Esophagus (tissue), 2 donors: ENCODE results near the gene DRD3. TPM values are rescaled to one million over a fixed set of nuclear protein-coding genes. Genes with fewer than 3 reads are reported as not detected.

Experiments
- H3K27ac ChIP-seq, 2 donors: one replicate each; pipeline ENCODE4 v1.5.1; 2013; ENCODE audit warnings: low read depth in 2 of 2, mild to moderate bottlenecking in 2 of 2, inconsistent platforms in 1 of 2, low read length in 1 of 2, moderate library complexity in 1 of 2
- H3K27me3 ChIP-seq, 2 donors: one replicate each; pipeline ENCODE4 v1.6.1; 2013; ENCODE audit warnings: low read length in 2 of 2, control low read depth in 1 of 2, mild to moderate bottlenecking in 1 of 2; ENCODE audit not compliant: insufficient read depth in 2 of 2, control insufficient read depth in 1 of 2
- H3K36me3 ChIP-seq, 2 donors: one replicate each; pipeline ENCODE4 v1.6.1; 2013; ENCODE audit warnings: low read length in 1 of 2; ENCODE audit not compliant: control insufficient read depth in 2 of 2, insufficient read depth in 2 of 2
- H3K4me1 ChIP-seq, 2 donors: one replicate each; pipeline ENCODE4 v1.6.1; 2013; ENCODE audit warnings: low read length in 1 of 2; ENCODE audit not compliant: control insufficient read depth in 2 of 2, insufficient read depth in 2 of 2
- H3K4me3 ChIP-seq, 2 donors: one replicate each; pipeline ENCODE4 v1.5.1; 2013; ENCODE audit warnings: low read length in 2 of 2, mild to moderate bottlenecking in 2 of 2, low read depth in 1 of 2, moderate library complexity in 1 of 2
- H3K9me3 ChIP-seq, 2 donors: one replicate each; pipeline ENCODE4 v1.6.1; 2013; ENCODE audit warnings: mild to moderate bottlenecking in 2 of 2, low read depth in 1 of 2, low read length in 1 of 2, moderate library complexity in 1 of 2; ENCODE audit not compliant: control insufficient read depth in 2 of 2, insufficient read depth in 1 of 2
- WGBS, 2 donors: extraction: QIAGEN DNeasy Blood & Tissue Kit; methylation state at CpG; one replicate each; pipeline ENCODE4 v1.1.7; 2013; 5-methylcytosine and 5-hydroxymethylcytosine counted together
- polyA plus RNA-seq, 2 donors: library from polyadenylated mRNA; stranded (reverse); fragments of 200-250 nt; gene quantifications; one replicate each; pipeline ENCODE4 v1.2.3, GENCODE V29; 2013
- donor health status: healthy with polysubstance abuse.
- donor health status: Bipolar disorder and iron deficiency.

DRD3 gene
- polyA plus RNA-seq, 2 donors: not detected

GRCh38 chr3:114155370-114155821 lies 23.5 kb downstream of the DRD3 start:
- 80 to 84% methylated on average over 9 of the region's 9 CpGs for WGBS, 2 donors
- Histone ChIP-seq H3K27ac (no peak overlapping the region), H3K27me3 (peaks cover 0 to 2% of the 10 kb centered on the region in 2 donors), H3K4me1 (peaks cover 3% of the 10 kb centered on the region in 2 donors), H3K36me3 (no peaks in the 10 kb centered on the region), H3K9me3 (no peaks in the 10 kb centered on the region), H3K4me3 (no peak overlapping the region)

DNA sequence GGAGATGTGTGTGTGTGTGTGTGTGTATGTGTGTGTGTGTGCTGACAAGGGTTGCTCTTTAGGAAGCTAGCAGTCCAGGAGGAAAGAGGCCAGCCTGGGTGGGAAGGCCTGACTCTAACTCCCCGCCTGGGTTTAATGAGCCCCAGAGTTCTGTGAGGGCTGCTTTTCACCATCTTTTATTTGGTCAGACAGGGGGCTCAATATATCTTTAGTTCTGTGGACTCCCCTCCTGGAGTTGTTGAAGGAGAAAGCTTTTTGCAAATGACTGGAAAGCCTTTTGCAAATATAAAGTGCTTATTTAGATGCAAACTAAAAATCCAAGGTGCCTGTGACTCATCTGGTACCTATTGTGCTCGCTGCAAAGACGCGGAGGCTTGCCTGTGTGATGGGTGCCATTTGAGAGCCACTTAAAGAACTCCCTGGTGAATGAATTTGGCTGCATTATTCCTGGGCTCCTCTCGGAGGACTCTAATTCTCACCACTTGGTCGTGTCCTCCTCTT lies 24.5 kb downstream of the DRD3 start:
- 45 to 61% methylated on average over 6 of the region's 6 CpGs for WGBS, 2 donors
- H3K36me3 ChIP-seq: no peaks in the 10 kb centered on the region
- H3K4me1 ChIP-seq: peaks cover 3% of the 10 kb centered on the region in 2 donors
- no peak overlapping the region for H3K4me3 ChIP-seq
- no peaks in the 10 kb centered on the region for H3K9me3 ChIP-seq
- no peak overlapping the region for H3K27ac ChIP-seq
- peaks cover 0 to 2% of the 10 kb centered on the region in 2 donors for H3K27me3 ChIP-seq

DNA sequence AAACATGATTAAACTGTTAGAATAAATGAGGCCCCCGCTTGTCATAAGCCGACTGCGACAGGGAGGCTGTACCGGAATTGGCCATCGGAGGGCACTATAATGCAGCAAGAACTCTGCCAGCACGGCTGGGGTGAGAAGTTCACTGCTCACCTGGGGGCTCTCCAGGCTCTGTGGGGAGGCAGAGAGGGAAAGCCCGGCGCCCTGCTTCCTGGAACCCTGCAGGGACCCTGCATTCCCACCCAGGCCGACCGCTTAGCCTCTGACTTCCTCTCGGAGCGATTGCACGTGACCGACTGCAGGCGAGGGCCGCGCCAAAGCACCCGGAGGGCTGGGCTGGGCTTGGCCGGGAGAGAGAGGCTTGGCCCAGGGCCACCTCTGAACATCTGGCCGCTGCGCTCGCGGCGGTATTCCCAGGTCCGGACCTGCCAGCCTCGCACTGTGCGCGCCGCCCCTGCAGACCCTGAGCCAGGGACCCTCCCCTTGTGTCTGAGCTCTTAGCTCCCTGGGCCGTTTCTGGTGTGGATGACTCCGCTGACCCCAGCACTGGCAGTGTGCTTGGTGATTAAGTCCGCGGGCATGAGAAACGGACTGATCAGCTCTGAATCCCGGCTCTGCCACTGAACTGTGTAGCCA lies 26.2 kb downstream of the DRD3 start:
- H3K27ac ChIP-seq: no peak overlapping the region
- H3K36me3 ChIP-seq: no peaks in the 10 kb centered on the region
- H3K9me3 ChIP-seq: no peaks in the 10 kb centered on the region
- H3K4me3 ChIP-seq: peak overlapping the region; percentile 48 to 54
- WGBS, 2 donors: 4 to 6% methylated on average over 35 of the region's 35 CpGs
- H3K27me3 ChIP-seq: no peaks in the 10 kb centered on the region
- H3K4me1 ChIP-seq: peaks cover 3% of the 10 kb centered on the region in 2 donors

DNA sequence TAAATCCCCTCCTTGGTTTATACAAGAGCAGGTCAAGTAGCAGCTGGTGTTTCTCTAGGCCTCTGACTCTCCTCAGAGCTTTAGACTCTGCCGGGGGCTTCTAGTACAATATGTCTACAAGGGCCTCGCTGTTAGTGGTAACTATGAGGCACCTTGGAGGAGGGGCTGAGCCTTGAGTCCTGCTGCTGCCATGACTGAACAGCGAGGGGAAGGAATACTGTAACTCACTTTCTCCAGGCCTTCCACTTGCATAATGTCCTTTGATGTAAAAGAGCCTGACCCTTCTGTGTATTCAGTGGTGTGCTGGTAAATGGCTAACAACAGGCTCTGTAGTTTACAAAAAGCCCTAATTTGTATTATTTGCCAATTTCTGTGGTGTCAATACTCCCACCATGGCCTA lies 27.8 kb downstream of the DRD3 start:
- Histone ChIP-seq H3K4me3 (no peak overlapping the region), H3K36me3 (no peaks in the 10 kb centered on the region), H3K27me3 (no peaks in the 10 kb centered on the region), H3K9me3 (no peaks in the 10 kb centered on the region), H3K27ac (no peak overlapping the region), H3K4me1 (peaks cover 3% of the 10 kb centered on the region in 2 donors)
- WGBS, 2 donors: 84 to 85% methylated on average over 3 of the region's 3 CpGs

DNA sequence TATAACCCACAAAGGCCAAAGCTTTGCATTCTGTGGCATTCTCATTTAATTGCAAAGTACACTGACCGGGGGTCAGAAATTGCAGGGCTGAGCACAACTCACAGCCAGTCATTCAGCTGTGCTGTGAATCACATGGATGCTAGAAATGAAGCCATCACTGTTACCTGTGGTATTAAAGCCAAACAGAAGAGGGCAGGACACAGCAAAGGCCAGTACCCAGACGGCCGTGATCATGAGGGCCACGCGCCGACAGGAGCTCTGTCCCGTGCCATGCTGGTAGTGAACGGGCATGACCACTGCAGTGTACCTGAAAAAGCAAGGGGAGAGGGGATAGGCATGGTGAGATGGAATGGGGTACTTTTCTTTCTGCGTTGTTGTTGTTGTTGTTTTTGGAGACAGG lies 31.6 kb downstream of the DRD3 start:
- no peaks in the 10 kb centered on the region for H3K9me3 ChIP-seq
- no peaks in the 10 kb centered on the region for H3K27me3 ChIP-seq
- no peaks in the 10 kb centered on the region for H3K4me1 ChIP-seq
- H3K27ac ChIP-seq: no peak overlapping the region
- no peaks in the 10 kb centered on the region for H3K36me3 ChIP-seq
- WGBS, 2 donors: 88 to 90% methylated on average over 9 of the region's 9 CpGs
- H3K4me3 ChIP-seq: no peak overlapping the region

GRCh38 chr3:114144909-114145688 lies 33.8 kb downstream of the DRD3 start:
- H3K4me3 ChIP-seq: no peak overlapping the region
- H3K27me3 ChIP-seq: no peaks in the 10 kb centered on the region
- H3K36me3 ChIP-seq: no peaks in the 10 kb centered on the region
- no peak overlapping the region for H3K27ac ChIP-seq
- no peaks in the 10 kb centered on the region for H3K9me3 ChIP-seq
- 35 to 44% methylated on average over 7 of the region's 7 CpGs for WGBS, 2 donors
- H3K4me1 ChIP-seq: no peaks in the 10 kb centered on the region

DNA sequence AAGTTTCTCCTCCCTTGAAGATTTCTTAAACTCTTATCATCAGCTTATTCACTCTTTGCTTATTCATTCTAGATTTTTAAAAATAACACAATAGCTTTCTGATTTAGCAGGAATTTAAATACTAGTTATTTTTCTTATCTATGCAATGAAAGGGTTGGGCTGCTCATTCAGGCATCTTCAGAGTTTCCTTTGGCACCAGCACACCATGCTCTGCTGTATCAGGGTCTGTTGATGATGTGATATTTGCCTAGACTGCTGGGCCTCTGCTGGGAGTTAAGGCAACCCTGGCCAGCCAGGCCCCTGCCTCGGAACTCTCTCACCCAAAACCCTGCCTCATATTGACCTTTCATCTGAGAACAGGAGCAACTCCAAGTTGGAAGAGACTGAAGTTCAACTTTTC lies 35.0 kb downstream of the DRD3 start:
- 88% methylated on average over 1 of the region's 1 CpG for WGBS, 2 donors
- no peak overlapping the region for H3K4me3 ChIP-seq
- H3K27me3 ChIP-seq: no peaks in the 10 kb centered on the region
- no peak overlapping the region for H3K27ac ChIP-seq
- H3K36me3 ChIP-seq: no peaks in the 10 kb centered on the region
- H3K9me3 ChIP-seq: no peaks in the 10 kb centered on the region
- H3K4me1 ChIP-seq: no peaks in the 10 kb centered on the region

DNA sequence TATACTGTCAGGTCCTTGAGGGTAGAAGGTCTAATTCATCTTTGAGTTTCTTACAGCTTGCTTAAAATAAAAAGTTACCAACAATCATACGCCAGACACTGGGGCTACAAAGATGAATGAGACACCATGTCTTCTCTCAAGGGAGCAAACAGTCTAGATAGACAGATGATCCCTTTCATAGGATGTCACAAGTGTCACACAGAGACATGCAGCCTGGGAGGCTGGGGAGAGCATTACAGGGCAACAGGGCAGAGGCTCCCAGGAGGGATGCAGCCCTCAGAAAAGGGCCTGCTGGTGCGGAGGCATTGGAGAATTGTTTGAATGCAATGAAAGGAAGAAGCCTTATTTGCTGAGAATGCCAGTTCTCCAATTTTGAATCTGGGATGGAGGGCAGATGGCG lies 39.0 kb downstream of the DRD3 start:
- Histone ChIP-seq H3K4me1 (no peaks in the 10 kb centered on the region), H3K27me3 (no peaks in the 10 kb centered on the region), H3K36me3 (no peaks in the 10 kb centered on the region), H3K4me3 (no peak overlapping the region), H3K9me3 (no peaks in the 10 kb centered on the region), H3K27ac (no peak overlapping the region)
- WGBS, 2 donors: 89 to 96% methylated on average over 3 of the region's 3 CpGs

GRCh38 chr3:114133947-114134346 lies 44.9 kb downstream of the DRD3 start:
- Histone ChIP-seq H3K36me3 (no peaks in the 10 kb centered on the region), H3K4me1 (no peaks in the 10 kb centered on the region)
- WGBS, 2 donors: 91 to 97% methylated on average over 3 of the region's 3 CpGs

More at GRCh38 chr3:114133947-114134346, 44.9 kb downstream of the DRD3 start:
- Histone ChIP-seq H3K27me3 (no peaks in the 10 kb centered on the region), H3K4me3 (no peak overlapping the region), H3K27ac (no peak overlapping the region), H3K9me3 (peaks cover 0 to 3% of the 10 kb centered on the region in 2 donors)
